Skeletal muscle satellite cell (primary cell): Measurements from ENCODE around the gene SLC35F6.

Source experiments
- H3K27me3 ChIP-seq: 2 replicates; pipeline ENCODE4 v1.7.0; 2013; ENCODE audit warnings: low read length; ENCODE audit not compliant: control insufficient read depth, insufficient read depth
- H3K36me3 ChIP-seq: 2 replicates; pipeline ENCODE4 v1.7.0; 2013; ENCODE audit warnings: mild to moderate bottlenecking, control low read depth, low read length; ENCODE audit not compliant: insufficient read depth
- H3K4me1 ChIP-seq: 2 replicates; pipeline ENCODE4 v1.7.0; 2013; ENCODE audit warnings: low read length; ENCODE audit not compliant: control insufficient read depth, insufficient read depth
- H3K4me2 ChIP-seq: 2 replicates; pipeline ENCODE4 v1.7.0; 2013; ENCODE audit warnings: mild to moderate bottlenecking, low read length
- H3K4me3 ChIP-seq: 2 replicates; pipeline ENCODE4 v1.7.0; 2013; ENCODE audit warnings: low read length
- H3K9ac ChIP-seq: 2 replicates; pipeline ENCODE4 v1.7.0; 2013; ENCODE audit warnings: mild to moderate bottlenecking, low read depth, low read length, moderate library complexity
- H3K9me3 ChIP-seq: replicated peaks from 2 replicates; pipeline ENCODE4 v1.7.0; 2013; ENCODE audit warnings: mild to moderate bottlenecking, control low read depth, low read length

Gene SLC35F6

DNA sequence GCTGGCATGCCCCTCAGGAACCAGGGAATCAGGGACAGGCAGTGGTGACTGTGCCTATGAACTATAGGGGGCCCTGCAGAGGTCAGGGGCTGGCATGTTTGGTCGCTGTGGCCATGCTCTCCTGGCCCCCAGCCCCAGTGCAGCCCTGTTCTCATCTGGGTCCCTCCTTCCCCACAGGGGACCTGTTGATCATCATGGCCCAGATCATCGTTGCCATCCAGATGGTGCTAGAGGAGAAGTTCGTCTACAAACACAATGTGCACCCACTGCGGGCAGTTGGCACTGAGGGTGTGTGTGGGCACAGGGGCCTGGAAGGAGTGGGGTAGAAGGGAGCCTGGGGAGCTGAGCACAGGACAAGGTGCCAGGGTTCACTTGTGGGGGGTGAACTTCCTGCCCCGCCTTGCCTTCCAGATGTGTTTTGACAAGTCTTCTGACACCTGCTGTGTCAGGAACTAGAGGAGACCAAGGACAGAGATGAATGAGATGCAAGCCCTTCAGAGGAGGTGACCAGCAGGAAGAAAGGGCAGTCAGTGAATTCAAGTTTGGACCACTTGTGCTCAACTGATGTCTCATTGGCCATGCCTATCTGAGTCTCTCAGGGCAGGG, 12.2 kb downstream of the SLC35F6 start:
- Histone ChIP-seq H3K9ac (no peak overlapping the region), H3K4me1 (peaks cover 17% of the 10 kb centered on the region), H3K27me3 (no peaks in the 10 kb centered on the region), H3K4me3 (no peak overlapping the region), H3K9me3 (no peaks in the 10 kb centered on the region), H3K36me3 (peaks cover 60% of the 10 kb centered on the region), H3K4me2 (no peak overlapping the region)

DNA sequence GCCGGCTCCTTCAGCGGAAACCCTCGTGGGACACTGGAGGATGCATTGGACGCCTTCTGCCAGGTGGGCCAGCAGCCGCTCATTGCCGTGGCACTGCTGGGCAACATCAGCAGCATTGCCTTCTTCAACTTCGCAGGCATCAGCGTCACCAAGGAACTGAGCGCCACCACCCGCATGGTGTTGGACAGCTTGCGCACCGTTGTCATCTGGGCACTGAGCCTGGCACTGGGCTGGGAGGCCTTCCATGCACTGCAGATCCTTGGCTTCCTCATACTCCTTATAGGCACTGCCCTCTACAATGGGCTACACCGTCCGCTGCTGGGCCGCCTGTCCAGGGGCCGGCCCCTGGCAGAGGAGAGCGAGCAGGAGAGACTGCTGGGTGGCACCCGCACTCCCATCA, 14.0 kb downstream of the SLC35F6 start:
- H3K4me1 ChIP-seq = no peaks in the 10 kb centered on the region
- no peak overlapping the region for H3K4me3 ChIP-seq
- H3K36me3 ChIP-seq = peaks cover 63% of the 10 kb centered on the region
- no peak overlapping the region for H3K9ac ChIP-seq
- no peaks in the 10 kb centered on the region for H3K9me3 ChIP-seq
- H3K27me3 ChIP-seq = no peaks in the 10 kb centered on the region
- H3K4me2 ChIP-seq = no peak overlapping the region

DNA sequence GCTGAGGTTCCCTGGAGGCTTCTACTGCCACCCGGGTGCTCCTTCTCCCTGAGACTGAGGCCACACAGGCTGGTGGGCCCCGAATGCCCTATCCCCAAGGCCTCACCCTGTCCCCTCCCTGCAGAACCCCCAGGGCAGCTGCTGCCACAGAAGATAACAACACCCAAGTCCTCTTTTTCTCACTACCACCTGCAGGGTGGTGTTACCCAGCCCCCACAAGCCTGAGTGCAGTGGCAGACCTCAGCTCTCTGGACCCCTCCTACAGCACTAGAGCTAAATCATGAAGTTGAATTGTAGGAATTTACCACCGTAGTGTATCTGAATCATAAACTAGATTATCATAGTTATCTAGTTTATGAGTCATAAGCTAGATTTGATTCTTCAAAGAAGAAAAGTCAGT, 14.4 kb downstream of the SLC35F6 start:
- Histone ChIP-seq H3K27me3 (no peaks in the 10 kb centered on the region), H3K4me2 (no peak overlapping the region), H3K4me3 (no peak overlapping the region), H3K4me1 (no peaks in the 10 kb centered on the region), H3K36me3 (peaks cover 63% of the 10 kb centered on the region), H3K9me3 (no peaks in the 10 kb centered on the region), H3K9ac (no peak overlapping the region)

DNA sequence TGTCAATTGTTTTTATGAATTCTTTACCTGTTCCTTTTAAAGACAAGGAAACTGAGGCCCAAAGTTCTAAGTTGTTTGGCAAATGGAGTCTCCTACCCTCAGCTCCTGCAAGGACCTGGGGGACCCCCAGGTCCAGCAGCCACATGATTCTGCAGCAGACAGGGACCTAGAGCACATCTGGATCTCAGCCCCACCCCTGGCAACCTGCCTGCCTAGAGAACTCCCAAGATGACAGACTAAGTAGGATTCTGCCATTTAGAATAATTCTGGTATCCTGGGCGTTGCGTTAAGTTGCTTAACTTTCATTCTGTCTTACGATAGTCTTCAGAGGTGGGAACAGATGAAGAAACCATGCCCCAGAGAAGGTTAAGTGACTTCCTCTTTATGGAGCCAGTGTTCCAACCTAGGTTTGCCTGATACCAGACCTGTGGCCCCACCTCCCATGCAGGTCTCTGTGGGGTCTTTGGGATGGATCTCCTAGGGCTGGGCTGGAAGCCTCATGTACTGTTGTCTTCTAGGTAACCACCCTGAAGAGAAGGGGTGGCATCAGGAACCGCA, 16.2 kb downstream of the SLC35F6 start:
- Histone ChIP-seq H3K36me3 (peaks cover 53% of the 10 kb centered on the region), H3K4me3 (no peak overlapping the region), H3K4me1 (no peaks in the 10 kb centered on the region), H3K27me3 (no peaks in the 10 kb centered on the region), H3K4me2 (no peak overlapping the region), H3K9ac (no peak overlapping the region), H3K9me3 (no peaks in the 10 kb centered on the region)

DNA sequence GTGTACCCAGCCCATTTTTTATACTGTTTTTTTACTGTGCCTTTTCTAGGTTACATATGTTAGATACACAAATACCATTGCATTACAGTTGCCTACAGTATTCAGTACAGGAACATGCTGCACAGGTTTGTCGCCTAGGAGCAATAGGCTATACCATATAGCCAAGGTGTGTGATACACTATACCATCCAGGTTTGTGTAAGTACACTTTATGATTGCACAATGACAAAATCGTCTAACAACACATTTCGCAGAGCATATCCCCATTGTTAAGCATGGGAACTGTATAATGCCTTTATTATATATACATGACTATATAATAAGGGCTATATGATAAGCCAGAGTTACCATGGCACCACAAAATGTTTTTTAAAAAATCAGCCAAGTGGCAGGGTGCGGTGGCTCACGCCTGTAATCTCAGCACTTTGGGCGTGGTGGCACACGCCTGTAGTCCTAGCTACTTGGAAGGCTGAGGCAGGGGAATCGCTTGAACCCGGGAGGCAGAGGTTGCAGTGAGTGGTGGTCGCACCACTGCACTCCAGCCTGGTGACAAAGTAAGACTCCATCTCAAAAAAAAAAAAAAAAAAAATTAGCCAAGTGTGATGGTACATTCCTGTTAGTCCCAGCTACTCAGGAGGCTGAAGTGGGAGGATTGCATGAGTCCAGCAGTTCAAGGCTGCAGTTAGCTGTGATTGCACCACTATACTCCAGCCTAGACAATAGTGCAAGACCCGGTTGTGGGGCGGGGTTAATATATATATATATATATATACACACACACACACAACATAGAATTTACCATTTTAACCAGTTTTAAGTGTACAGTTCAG, 19.0 kb downstream of the SLC35F6 start:
- Histone ChIP-seq H3K9ac (no peak overlapping the region), H3K4me1 (no peaks in the 10 kb centered on the region), H3K4me3 (no peak overlapping the region), H3K9me3 (no peaks in the 10 kb centered on the region), H3K36me3 (peaks cover 27% of the 10 kb centered on the region), H3K4me2 (no peak overlapping the region), H3K27me3 (no peaks in the 10 kb centered on the region)

DNA sequence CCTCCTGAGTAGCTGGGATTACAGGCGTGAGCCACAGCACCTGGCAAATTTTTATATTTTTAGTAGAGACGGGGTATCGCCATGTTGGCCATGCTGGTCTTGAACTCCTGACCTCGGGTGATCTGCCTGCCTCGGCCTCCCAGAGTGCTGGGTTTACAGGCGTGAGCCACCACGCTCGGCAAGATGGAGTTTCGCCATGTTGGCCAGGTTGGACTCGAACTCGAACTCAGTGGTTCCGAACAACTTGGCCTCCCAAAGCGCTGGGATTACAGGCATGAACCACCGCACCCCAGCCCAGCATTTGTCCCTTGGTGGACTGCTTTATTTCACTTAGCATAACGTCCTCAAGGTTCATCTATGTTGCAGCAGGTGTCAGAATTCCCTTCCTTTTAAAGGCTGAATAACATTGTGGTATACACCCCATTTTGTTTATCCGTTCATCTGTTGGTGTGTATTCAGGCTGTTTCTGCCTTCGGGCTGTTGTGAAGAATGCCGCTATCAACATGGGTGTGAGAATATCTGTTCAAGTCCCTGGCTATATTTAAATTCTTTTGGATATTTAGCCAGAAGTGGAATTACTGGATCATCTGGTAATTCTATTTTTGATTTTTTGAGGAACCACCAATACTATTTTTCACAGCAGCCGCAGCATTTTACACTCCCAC, 20.6 kb downstream of the SLC35F6 start:
- Histone ChIP-seq H3K9ac (peak overlapping the region; percentile 34), H3K4me3 (no peak overlapping the region), H3K4me2 (peak overlapping the region; percentile 82), H3K27me3 (no peaks in the 10 kb centered on the region), H3K4me1 (no peaks in the 10 kb centered on the region), H3K36me3 (peaks cover 15% of the 10 kb centered on the region), H3K9me3 (no peaks in the 10 kb centered on the region)

DNA sequence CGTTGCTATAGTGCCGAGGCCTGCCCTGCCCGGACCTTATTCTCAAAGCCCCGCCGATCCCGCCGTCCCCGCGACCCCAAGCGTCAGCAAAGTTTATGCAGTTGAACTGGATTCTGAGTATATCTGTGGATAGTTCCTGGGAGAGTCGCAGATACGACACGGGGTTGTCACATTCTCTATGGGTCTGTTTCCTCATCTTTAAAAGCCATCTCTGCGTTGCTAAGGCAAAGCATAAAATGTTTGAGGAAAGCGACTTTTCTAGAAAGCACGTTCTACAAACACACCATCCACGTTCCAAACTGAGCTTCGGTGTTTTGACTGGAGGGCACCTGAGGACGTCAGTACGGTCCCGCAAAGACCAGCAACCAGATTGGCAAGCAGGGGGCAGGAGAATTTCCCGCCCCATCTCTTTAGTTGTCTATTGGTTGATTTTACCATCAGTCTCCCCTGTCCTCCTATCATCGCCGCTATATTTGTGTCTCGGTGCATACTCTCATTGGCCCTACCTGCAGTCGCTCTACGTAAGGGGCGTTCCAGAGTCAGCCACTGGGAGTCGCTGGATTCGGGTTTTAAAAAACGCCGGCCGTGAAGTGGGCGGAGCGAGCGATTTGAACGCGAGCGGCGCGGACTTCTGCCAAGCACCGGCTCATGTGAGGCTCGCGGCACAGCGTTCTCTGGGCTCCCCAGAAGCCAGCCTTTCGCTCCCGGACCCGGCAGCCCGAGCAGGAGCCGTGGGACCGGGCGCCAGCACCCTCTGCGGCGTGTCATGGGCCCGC, 21.5 kb downstream of the SLC35F6 start, which contains the start of gene CENPA:
TSS of gene CENPA (plus strand) at position 626 of the 776 bp plus-strand sequence. CDS start at position 767, 141 bp downstream.
- Histone ChIP-seq H3K9ac (peak within 1 kb of the TSS; percentile 79), H3K4me1 (no peaks in the 10 kb centered on the region), H3K9me3 (peaks cover 1% of the 10 kb centered on the region), H3K4me3 (peak within 1 kb of the TSS; percentile 81), H3K4me2 (peak within 1 kb of the TSS; percentile 88), H3K36me3 (peaks cover 7% of the 10 kb centered on the region), H3K27me3 (no peaks in the 10 kb centered on the region)

DNA sequence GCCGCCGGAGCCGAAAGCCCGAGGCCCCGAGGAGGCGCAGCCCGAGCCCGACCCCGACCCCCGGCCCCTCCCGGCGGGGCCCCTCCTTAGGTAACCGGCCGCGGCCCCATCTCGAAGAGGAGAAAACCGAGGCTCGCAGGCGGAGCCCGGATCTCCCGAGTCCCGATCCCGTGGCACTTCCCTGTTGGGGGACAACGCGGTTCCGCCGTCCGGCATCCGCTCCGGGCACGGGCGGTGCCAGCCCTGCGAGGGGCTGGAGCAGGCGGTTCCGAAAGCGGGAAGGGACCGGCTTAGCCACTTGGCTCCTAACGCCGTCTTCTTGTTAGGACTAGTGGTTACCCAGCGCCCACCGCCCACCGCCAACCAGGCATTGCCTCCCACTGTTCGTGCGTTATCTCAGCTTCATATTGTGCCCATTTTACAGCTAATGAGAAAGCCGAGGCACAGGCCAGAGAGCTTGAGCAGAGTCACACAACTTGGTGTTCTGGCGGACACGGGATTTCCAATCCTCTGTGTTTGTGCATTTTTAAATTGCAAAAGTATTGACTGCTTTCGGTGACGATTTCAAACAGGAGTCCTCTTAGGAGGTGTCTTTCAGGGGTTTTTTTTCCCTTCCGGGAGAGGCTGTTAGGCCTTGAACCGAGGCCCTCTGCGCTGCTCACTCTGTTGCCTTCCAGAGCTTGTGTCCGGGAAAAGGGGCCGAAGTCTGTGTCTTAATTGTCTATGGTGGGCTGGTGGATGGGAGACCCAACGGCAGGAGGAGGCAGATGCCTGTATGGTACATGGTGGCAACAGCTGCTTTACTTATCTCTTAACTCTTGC, 22.3 kb downstream of the SLC35F6 start:
- H3K9ac ChIP-seq = peak overlapping the region; percentile 79
- peak overlapping the region; percentile 81 for H3K4me3 ChIP-seq
- H3K4me2 ChIP-seq = peak overlapping the region; percentile 88
- peaks cover 8% of the 10 kb centered on the region for H3K9me3 ChIP-seq
- no peaks in the 10 kb centered on the region for H3K4me1 ChIP-seq
- H3K27me3 ChIP-seq = no peaks in the 10 kb centered on the region
- peaks cover 4% of the 10 kb centered on the region for H3K36me3 ChIP-seq

DNA sequence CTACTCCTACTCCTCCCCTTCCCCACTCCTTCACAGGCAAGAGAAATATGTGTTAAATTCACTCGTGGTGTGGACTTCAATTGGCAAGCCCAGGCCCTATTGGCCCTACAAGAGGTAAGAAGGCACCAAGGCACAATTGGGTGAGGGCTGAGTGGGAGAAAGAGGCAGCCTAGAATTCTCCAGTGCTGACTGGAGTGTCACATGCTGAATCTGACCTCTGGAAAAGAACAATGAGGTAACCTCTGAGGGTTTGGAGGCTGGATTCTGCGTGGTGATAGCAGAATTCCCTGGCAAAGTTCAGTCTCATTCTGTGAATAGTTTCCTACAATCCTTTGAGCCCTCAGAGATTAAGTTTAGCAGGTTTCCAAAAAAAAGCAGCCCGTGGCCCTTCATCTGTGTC, 28.6 kb downstream of the SLC35F6 start:
- H3K36me3 ChIP-seq = peaks cover 29% of the 10 kb centered on the region
- H3K9me3 ChIP-seq = peaks cover 8% of the 10 kb centered on the region
- no peaks in the 10 kb centered on the region for H3K4me1 ChIP-seq
- no peak overlapping the region for H3K4me3 ChIP-seq
- no peak overlapping the region for H3K9ac ChIP-seq
- H3K27me3 ChIP-seq = no peaks in the 10 kb centered on the region
- no peak overlapping the region for H3K4me2 ChIP-seq

DNA sequence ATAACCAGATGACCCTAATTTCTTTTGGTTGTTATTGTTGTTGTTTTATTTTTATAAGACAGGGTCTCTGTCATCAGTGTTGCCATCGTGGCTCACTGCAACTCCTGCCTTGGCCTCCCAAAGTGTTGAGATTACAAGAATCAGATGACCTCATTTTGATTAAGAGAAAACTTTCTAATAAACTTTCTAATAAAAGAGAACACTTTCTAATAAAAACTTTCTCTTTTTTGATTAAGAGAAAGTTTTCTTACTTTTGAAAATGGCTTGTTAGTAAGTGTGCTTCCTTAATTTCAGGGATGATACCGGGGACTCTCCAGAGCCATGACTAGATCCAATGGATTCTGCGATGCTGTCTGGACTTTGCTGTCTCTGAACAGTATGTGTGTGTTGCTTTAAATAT, 29.4 kb downstream of the SLC35F6 start:
- peaks cover 30% of the 10 kb centered on the region for H3K36me3 ChIP-seq
- H3K9me3 ChIP-seq = peaks cover 8% of the 10 kb centered on the region
- H3K9ac ChIP-seq = no peak overlapping the region

More for the DNA sequence above, 29.4 kb downstream of the SLC35F6 start:
- H3K4me2 ChIP-seq = no peak overlapping the region
- H3K27me3 ChIP-seq = no peaks in the 10 kb centered on the region
- H3K4me3 ChIP-seq = no peak overlapping the region
- H3K4me1 ChIP-seq = no peaks in the 10 kb centered on the region
